Keratinocyte (primary cell): ENCODE results near the gene NLGN2.
"Not testable (repeated sequence)": the region's sequence is repeated elsewhere in the genome, so short reads cannot be mapped to it uniquely, and the experiment has no call there.

Source experiments
- EZH2 ChIP-seq: IDR thresholded peaks from one replicate; pipeline ENCODE4 v1.6.1; 2012; ENCODE audit warnings: inconsistent platforms, mild to moderate bottlenecking, low read length, moderate library complexity
- TF ChIP-seq, protein P1 (sequence below), 3 experiments: IDR thresholded peaks in 1 of 3; conservative IDR thresholded peaks in 1 of 3; optimal IDR thresholded peaks in 1 of 3; 2 replicates in 2 of 3; 3 replicates in 1 of 3; pipeline versions ENCODE3 to v1.5.1; 2011; ENCODE audit warnings: low read length in 3 of 3, mild to moderate bottlenecking in 3 of 3, moderate library complexity in 2 of 3, control low read depth in 1 of 3, inconsistent platforms in 1 of 3; ENCODE audit not compliant: insufficient read depth in 2 of 3; ENCODE audit errors: extremely low read depth in 1 of 3

DNA sequence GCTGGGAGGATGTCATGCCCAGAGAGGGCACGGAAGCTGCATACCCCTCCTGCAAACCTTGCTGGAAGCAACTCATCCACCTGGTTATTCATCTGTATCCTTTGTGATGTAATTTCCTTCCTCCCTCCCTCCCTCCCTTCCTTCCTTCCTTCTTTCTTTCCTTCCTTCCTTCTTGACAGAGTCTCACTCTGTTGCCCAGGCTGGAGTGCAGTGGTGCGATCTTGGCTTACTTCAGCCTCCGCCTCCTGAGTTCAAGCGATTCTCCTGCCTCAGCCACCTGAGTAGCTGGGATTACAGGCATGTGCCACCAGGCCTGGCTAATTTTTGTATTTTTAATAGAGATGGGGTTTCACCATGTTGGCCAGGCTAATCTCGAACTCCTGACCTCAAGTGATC lies 39.0 kb upstream of the NLGN2 start:
- TF ChIP-seq, protein P1, sequence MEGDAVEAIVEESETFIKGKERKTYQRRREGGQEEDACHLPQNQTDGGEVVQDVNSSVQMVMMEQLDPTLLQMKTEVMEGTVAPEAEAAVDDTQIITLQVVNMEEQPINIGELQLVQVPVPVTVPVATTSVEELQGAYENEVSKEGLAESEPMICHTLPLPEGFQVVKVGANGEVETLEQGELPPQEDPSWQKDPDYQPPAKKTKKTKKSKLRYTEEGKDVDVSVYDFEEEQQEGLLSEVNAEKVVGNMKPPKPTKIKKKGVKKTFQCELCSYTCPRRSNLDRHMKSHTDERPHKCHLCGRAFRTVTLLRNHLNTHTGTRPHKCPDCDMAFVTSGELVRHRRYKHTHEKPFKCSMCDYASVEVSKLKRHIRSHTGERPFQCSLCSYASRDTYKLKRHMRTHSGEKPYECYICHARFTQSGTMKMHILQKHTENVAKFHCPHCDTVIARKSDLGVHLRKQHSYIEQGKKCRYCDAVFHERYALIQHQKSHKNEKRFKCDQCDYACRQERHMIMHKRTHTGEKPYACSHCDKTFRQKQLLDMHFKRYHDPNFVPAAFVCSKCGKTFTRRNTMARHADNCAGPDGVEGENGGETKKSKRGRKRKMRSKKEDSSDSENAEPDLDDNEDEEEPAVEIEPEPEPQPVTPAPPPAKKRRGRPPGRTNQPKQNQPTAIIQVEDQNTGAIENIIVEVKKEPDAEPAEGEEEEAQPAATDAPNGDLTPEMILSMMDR (optimal IDR thresholded peaks at IDR 0.05 in 1 of 3, IDR thresholded peaks at IDR 0.05 in 1 of 3, conservative IDR thresholded peaks at IDR 0.05 in 1 of 3; ENCODE audit: extremely low read depth in 1 of 3, insufficient read depth in 2 of 3, low read length in 3 of 3), result not testable (repeated sequence)
- TF ChIP-seq EZH2, result not testable (repeated sequence)
